Epithelial cell of prostate (primary cell): Measurements from ENCODE around the gene PGM3.

Experiments
- DNase-seq: peaks from one replicate; pipeline ENCODE4 v3.0.0-alpha.2; 2011; ENCODE audit warnings: low read depth, low spot score
- H3K27ac ChIP-seq: fragments of 450-650 bp; 2 replicates; pipeline ENCODE4 v1.5.1; 2017; ENCODE audit warnings: mild to moderate bottlenecking

PGM3 gene

GRCh38 chr6:83188501-83188900 is 4.6 kb downstream of the PGM3 start:
- DNase-seq: no peak
- no peak overlapping the region for H3K27ac ChIP-seq

GRCh38 chr6:83185096-83185495 is 8.0 kb downstream of the PGM3 start:
- peak overlapping the region; percentile 69 for H3K27ac ChIP-seq
- DNase-seq: peak; percentile 69

GRCh38 chr6:83183082-83183828 is 9.8 kb downstream of the PGM3 start:
- no peak for DNase-seq
- H3K27ac ChIP-seq: peak overlapping the region; percentile 69

GRCh38 chr6:83182114-83182513 is 11.0 kb downstream of the PGM3 start:
- H3K27ac ChIP-seq: no peak overlapping the region
- no peak for DNase-seq

- no peak overlapping the region for H3K27ac ChIP-seq
- DNase-seq: no peak
Observed at GRCh38 chr6:83180426-83180950, 12.6 kb downstream of the PGM3 start.

- H3K27ac ChIP-seq: no peak overlapping the region
- DNase-seq: no peak
Observed at GRCh38 chr6:83176246-83176645, 16.8 kb downstream of the PGM3 start.

GRCh38 chr6:83169511-83169910 is 23.6 kb downstream of the PGM3 start:
- H3K27ac ChIP-seq: peak overlapping the region; percentile 35
- DNase-seq: no peak

- peak overlapping the region; percentile 35 for H3K27ac ChIP-seq
- DNase-seq: no peak
Observed at GRCh38 chr6:83169106-83169505, 24.0 kb downstream of the PGM3 start.

- DNase-seq: no peak
- H3K27ac ChIP-seq: peak overlapping the region; percentile 35
Observed at GRCh38 chr6:83168556-83168955, 24.5 kb downstream of the PGM3 start.

GRCh38 chr6:83167726-83168278 is 25.3 kb downstream of the PGM3 start:
- H3K27ac ChIP-seq: no peak overlapping the region
- DNase-seq: no peak

- no peak for DNase-seq
- no peak overlapping the region for H3K27ac ChIP-seq
Observed at GRCh38 chr6:83160167-83160566, 32.9 kb downstream of the PGM3 start.

- DNase-seq: no peak
- H3K27ac ChIP-seq: no peak overlapping the region
Observed at GRCh38 chr6:83155794-83156193, 37.3 kb downstream of the PGM3 start.

GRCh38 chr6:83153883-83154521 is 39.1 kb downstream of the PGM3 start:
- no peak overlapping the region for H3K27ac ChIP-seq
- no peak for DNase-seq

- no peak for DNase-seq
- H3K27ac ChIP-seq: no peak overlapping the region
Observed at GRCh38 chr6:83152913-83153312, 40.2 kb downstream of the PGM3 start.

GRCh38 chr6:83151114-83151513 is 42.0 kb downstream of the PGM3 start:
- no peak for DNase-seq

GRCh38 chr6:83138758-83139157 is 54.3 kb downstream of the PGM3 start:
- peak; percentile 33 for DNase-seq
- no peak overlapping the region for H3K27ac ChIP-seq

More at GRCh38 chr6:83151114-83151513, 42.0 kb downstream of the PGM3 start:
- H3K27ac ChIP-seq: no peak overlapping the region

- DNase-seq: no peak
- no peak overlapping the region for H3K27ac ChIP-seq
Observed at GRCh38 chr6:83138118-83138722, 54.8 kb downstream of the PGM3 start.

GRCh38 chr6:83132121-83132520 is 60.9 kb downstream of the PGM3 start:
- no peak for DNase-seq
- H3K27ac ChIP-seq: no peak overlapping the region

- H3K27ac ChIP-seq: no peak overlapping the region
- DNase-seq: no peak
Observed at GRCh38 chr6:83127976-83128375, 65.1 kb downstream of the PGM3 start.

GRCh38 chr6:83127258-83127657 is 65.8 kb downstream of the PGM3 start:
- no peak overlapping the region for H3K27ac ChIP-seq
- DNase-seq: no peak

- no peak overlapping the region for H3K27ac ChIP-seq
Observed at GRCh38 chr6:83126807-83127206, 66.3 kb downstream of the PGM3 start.

More at GRCh38 chr6:83126807-83127206, 66.3 kb downstream of the PGM3 start:
- DNase-seq: no peak
